HEK293 (cell line): Measurements from ENCODE around the gene ELOVL1.

Experiments
- BCL11B ChIP-seq: fragments of 450-650 bp; formaldehyde crosslinking; IDR thresholded peaks from 2 replicates; pipeline ENCODE4 v1.5.1; 2016; ENCODE audit warnings: low read depth, missing biosample characterization, missing genetic modification characterization
- EGR2 ChIP-seq: fragments of 450-650 bp; formaldehyde crosslinking; IDR thresholded peaks from 2 replicates; pipeline ENCODE4 v1.5.1; 2016; ENCODE audit warnings: low read depth, missing biosample characterization, missing genetic modification characterization
- FEZF1 ChIP-seq: fragments of 450-650 bp; formaldehyde crosslinking; IDR thresholded peaks from 2 replicates; pipeline ENCODE4 v1.5.1; 2016; ENCODE audit warnings: missing biosample characterization, missing genetic modification characterization
- GLI4 ChIP-seq: fragments of 450-650 bp; formaldehyde crosslinking; IDR thresholded peaks from 2 replicates; pipeline ENCODE4 v1.5.1; 2016; ENCODE audit warnings: missing biosample characterization, missing genetic modification characterization
- KLF10 ChIP-seq: fragments of 450-650 bp; IDR thresholded peaks from 2 replicates; pipeline ENCODE4 v1.5.1; 2018; ENCODE audit warnings: missing biosample characterization, mild to moderate bottlenecking, missing genetic modification characterization
- KLF8 ChIP-seq: fragments of 450-650 bp; formaldehyde crosslinking; IDR thresholded peaks from 2 replicates; pipeline ENCODE4 v1.5.1; 2016; ENCODE audit warnings: missing biosample characterization, missing genetic modification characterization
- MYNN ChIP-seq: fragments of 450-650 bp; formaldehyde crosslinking; IDR thresholded peaks from 2 replicates; pipeline ENCODE4 v1.5.1; 2016; ENCODE audit warnings: missing biosample characterization, missing genetic modification characterization, borderline replicate concordance
- PATZ1 ChIP-seq: fragments of 450-650 bp; formaldehyde crosslinking; IDR thresholded peaks from 2 replicates; pipeline ENCODE4 v1.5.1; 2016; ENCODE audit warnings: missing biosample characterization, missing genetic modification characterization
- PRDM6 ChIP-seq: fragments of 450-650 bp; formaldehyde crosslinking; IDR thresholded peaks from 2 replicates; pipeline ENCODE4 v1.5.1; 2017; ENCODE audit warnings: missing biosample characterization, missing genetic modification characterization
- SP3 ChIP-seq: fragments of 450-650 bp; formaldehyde crosslinking; IDR thresholded peaks from 2 replicates; pipeline ENCODE4 v1.5.1; 2016; ENCODE audit warnings: missing biosample characterization, missing genetic modification characterization
- TCF7L2 ChIP-seq: IDR thresholded peaks from 2 replicates; pipeline ENCODE4 v1.6.1; 2011; ENCODE audit warnings: low read depth, mild to moderate bottlenecking, inconsistent platforms, low read length, moderate library complexity, borderline replicate concordance
- YY1 ChIP-seq: fragments of 450-650 bp; formaldehyde crosslinking; IDR thresholded peaks from 2 replicates; pipeline ENCODE4 v1.5.1; 2018; ENCODE audit warnings: missing biosample characterization, missing genetic modification characterization
- ZBTB17 ChIP-seq: fragments of 450-650 bp; formaldehyde crosslinking; IDR thresholded peaks from 2 replicates; pipeline ENCODE4 v1.5.1; 2016; ENCODE audit warnings: missing biosample characterization, missing genetic modification characterization
- ZBTB21 ChIP-seq: fragments of 450-650 bp; formaldehyde crosslinking; IDR thresholded peaks from 2 replicates; pipeline ENCODE4 v1.5.1; 2017; ENCODE audit warnings: missing biosample characterization, missing genetic modification characterization
- ZBTB6 ChIP-seq: fragments of 450-650 bp; formaldehyde crosslinking; IDR thresholded peaks from 2 replicates; pipeline ENCODE4 v1.5.1; 2017; ENCODE audit warnings: missing biosample characterization, missing genetic modification characterization
- ZNF169 ChIP-seq: fragments of 450-650 bp; formaldehyde crosslinking; IDR thresholded peaks from 2 replicates; pipeline ENCODE4 v1.5.1; 2016; ENCODE audit warnings: missing biosample characterization, missing genetic modification characterization
- ZNF19 ChIP-seq: fragments of 450-650 bp; formaldehyde crosslinking; IDR thresholded peaks from 2 replicates; pipeline ENCODE4; 2016; ENCODE audit warnings: missing biosample characterization, missing genetic modification characterization, low read depth
- ZNF239 ChIP-seq: fragments of 450-650 bp; formaldehyde crosslinking; IDR thresholded peaks from 2 replicates; pipeline ENCODE4 v1.5.1; 2016; ENCODE audit warnings: missing biosample characterization, missing genetic modification characterization
- ZNF248 ChIP-seq: fragments of 450-650 bp; formaldehyde crosslinking; IDR thresholded peaks from 2 replicates; pipeline ENCODE4 v1.5.1; 2017; ENCODE audit warnings: missing biosample characterization, missing genetic modification characterization
- ZNF404 ChIP-seq: fragments of 450-650 bp; formaldehyde crosslinking; IDR thresholded peaks from 2 replicates; pipeline ENCODE4 v1.5.1; 2017; ENCODE audit warnings: missing biosample characterization, missing genetic modification characterization
- ZNF48 ChIP-seq: fragments of 450-650 bp; formaldehyde crosslinking; IDR thresholded peaks from 2 replicates; pipeline ENCODE4 v1.5.1; 2016; ENCODE audit warnings: missing biosample characterization, missing genetic modification characterization
- ZNF544 ChIP-seq: fragments of 450-650 bp; formaldehyde crosslinking; IDR thresholded peaks from 2 replicates; pipeline ENCODE4 v1.5.0; 2017; ENCODE audit warnings: missing biosample characterization, missing genetic modification characterization
- ZNF548 ChIP-seq: fragments of 450-650 bp; formaldehyde crosslinking; IDR thresholded peaks from 2 replicates; pipeline ENCODE4 v1.5.1; 2016; ENCODE audit warnings: missing biosample characterization, missing genetic modification characterization
- ZNF610 ChIP-seq: fragments of 450-650 bp; formaldehyde crosslinking; IDR thresholded peaks from 2 replicates; pipeline ENCODE4 v1.5.1; 2016; ENCODE audit warnings: missing biosample characterization, missing genetic modification characterization, borderline replicate concordance
- ZNF621 ChIP-seq: fragments of 450-650 bp; formaldehyde crosslinking; IDR thresholded peaks from 2 replicates; pipeline ENCODE4 v1.5.1; 2017; ENCODE audit warnings: missing biosample characterization, missing genetic modification characterization
- ZNF626 ChIP-seq: fragments of 450-650 bp; sonication (Bioruptor Pico); formaldehyde crosslinking; IDR thresholded peaks from 2 replicates; pipeline ENCODE4 v1.5.1; 2018; ENCODE audit warnings: missing biosample characterization, missing genetic modification characterization, inconsistent platforms
- ZNF629 ChIP-seq: fragments of 450-650 bp; formaldehyde crosslinking; IDR thresholded peaks from 2 replicates; pipeline ENCODE4 v1.5.1; 2017; ENCODE audit warnings: missing biosample characterization, missing genetic modification characterization
- ZSCAN18 ChIP-seq: fragments of 450-650 bp; formaldehyde crosslinking; IDR thresholded peaks from 2 replicates; pipeline ENCODE4 v1.5.1; 2016; ENCODE audit warnings: missing biosample characterization, missing genetic modification characterization
- ZSCAN23 ChIP-seq: fragments of 450-650 bp; formaldehyde crosslinking; IDR thresholded peaks from 2 replicates; pipeline ENCODE4 v1.5.1; 2016; ENCODE audit warnings: missing biosample characterization, missing genetic modification characterization
- TF ChIP-seq, protein P1 (sequence below): sonication (generic); formaldehyde crosslinking; IDR thresholded peaks from 2 replicates; pipeline ENCODE4 v1.8.1; 2022; ENCODE audit warnings: mild to moderate bottlenecking, moderate library complexity, missing genetic modification reagents
- TF ChIP-seq, protein P2 (sequence below): fragments of 450-650 bp; formaldehyde crosslinking; IDR thresholded peaks from 2 replicates; pipeline ENCODE4 v1.5.1; 2016; ENCODE audit warnings: missing biosample characterization, missing genetic modification characterization

Gene ELOVL1

GRCh38 chr1:43389326-43390313 lies 21.8 kb upstream of the ELOVL1 start, which contains the start of the genes MED8 and SZT2 (continued):
- TF ChIP-seq PATZ1 (tag by site-specific recombination) (peak; percentile 82), YY1 (no peak), ZNF544 (tag by site-specific recombination) (no peak), BCL11B (tag by site-specific recombination) (peak; percentile 99), PRDM6 (tag by site-specific recombination) (no peak), ZBTB6 (tag by site-specific recombination) (no peak), ZBTB21 (peak; percentile 57), ZBTB17 (tag by site-specific recombination) (peak; percentile 66; the same call in 1 of the 2 replicates), ZSCAN18 (tag by site-specific recombination) (no peak), TCF7L2 (no peak), ZNF169 (no peak), ZNF19 (tag by site-specific recombination) (no peak), ZSCAN23 (tag by site-specific recombination) (no peak), ZNF621 (tag by site-specific recombination) (no peak), ZNF629 (tag by site-specific recombination) (peak; percentile 78), ZNF48 (tag by site-specific recombination) (no peak), EGR2 (tag by site-specific recombination) (peak; percentile 98), ZNF248 (tag by site-specific recombination) (no peak), ZNF626 (tag by site-specific recombination) (no peak), FEZF1 (tag by site-specific recombination) (no peak), KLF10 (tag by site-specific recombination) (peak; percentile 46; the same call in 1 of the 2 replicates), ZNF239 (tag by site-specific recombination) (no peak), ZNF610 (tag by site-specific recombination) (peak; percentile 80), ZNF548 (no peak), GLI4 (tag by site-specific recombination) (no peak), SP3 (tag by site-specific recombination) (peak; percentile 97), MYNN (tag by site-specific recombination) (no peak; the same call in 1 of the 2 replicates), KLF8 (peak; percentile 76; the same call in 1 of the 2 replicates), ZNF404 (tag by site-specific recombination) (no peak)
- TF ChIP-seq, protein P1, sequence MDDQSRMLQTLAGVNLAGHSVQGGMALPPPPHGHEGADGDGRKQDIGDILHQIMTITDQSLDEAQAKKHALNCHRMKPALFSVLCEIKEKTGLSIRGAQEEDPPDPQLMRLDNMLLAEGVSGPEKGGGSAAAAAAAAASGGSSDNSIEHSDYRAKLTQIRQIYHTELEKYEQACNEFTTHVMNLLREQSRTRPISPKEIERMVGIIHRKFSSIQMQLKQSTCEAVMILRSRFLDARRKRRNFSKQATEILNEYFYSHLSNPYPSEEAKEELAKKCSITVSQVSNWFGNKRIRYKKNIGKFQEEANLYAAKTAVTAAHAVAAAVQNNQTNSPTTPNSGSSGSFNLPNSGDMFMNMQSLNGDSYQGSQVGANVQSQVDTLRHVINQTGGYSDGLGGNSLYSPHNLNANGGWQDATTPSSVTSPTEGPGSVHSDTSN (CRISPR knock-in tag): no peak
- TF ChIP-seq, protein P2, sequence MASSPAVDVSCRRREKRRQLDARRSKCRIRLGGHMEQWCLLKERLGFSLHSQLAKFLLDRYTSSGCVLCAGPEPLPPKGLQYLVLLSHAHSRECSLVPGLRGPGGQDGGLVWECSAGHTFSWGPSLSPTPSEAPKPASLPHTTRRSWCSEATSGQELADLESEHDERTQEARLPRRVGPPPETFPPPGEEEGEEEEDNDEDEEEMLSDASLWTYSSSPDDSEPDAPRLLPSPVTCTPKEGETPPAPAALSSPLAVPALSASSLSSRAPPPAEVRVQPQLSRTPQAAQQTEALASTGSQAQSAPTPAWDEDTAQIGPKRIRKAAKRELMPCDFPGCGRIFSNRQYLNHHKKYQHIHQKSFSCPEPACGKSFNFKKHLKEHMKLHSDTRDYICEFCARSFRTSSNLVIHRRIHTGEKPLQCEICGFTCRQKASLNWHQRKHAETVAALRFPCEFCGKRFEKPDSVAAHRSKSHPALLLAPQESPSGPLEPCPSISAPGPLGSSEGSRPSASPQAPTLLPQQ (tag by site-specific recombination): peak; percentile 42; the same call in 1 of the 2 replicates
